ENCODE measurements around the gene CBFA2T2.

GRCh38 chr20:33675136-33675959 lies 185.5 kb downstream of the CBFA2T2 start:
- TF ChIP-seq, protein P1, sequence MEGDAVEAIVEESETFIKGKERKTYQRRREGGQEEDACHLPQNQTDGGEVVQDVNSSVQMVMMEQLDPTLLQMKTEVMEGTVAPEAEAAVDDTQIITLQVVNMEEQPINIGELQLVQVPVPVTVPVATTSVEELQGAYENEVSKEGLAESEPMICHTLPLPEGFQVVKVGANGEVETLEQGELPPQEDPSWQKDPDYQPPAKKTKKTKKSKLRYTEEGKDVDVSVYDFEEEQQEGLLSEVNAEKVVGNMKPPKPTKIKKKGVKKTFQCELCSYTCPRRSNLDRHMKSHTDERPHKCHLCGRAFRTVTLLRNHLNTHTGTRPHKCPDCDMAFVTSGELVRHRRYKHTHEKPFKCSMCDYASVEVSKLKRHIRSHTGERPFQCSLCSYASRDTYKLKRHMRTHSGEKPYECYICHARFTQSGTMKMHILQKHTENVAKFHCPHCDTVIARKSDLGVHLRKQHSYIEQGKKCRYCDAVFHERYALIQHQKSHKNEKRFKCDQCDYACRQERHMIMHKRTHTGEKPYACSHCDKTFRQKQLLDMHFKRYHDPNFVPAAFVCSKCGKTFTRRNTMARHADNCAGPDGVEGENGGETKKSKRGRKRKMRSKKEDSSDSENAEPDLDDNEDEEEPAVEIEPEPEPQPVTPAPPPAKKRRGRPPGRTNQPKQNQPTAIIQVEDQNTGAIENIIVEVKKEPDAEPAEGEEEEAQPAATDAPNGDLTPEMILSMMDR (IDR thresholded peaks at IDR 0.05; ENCODE audit: borderline replicate concordance, extremely low read depth, low read length, poor library complexity, severe bottlenecking), result no peak
- no peak for TF ChIP-seq EZH2 (IDR thresholded peaks at IDR 0.05; ENCODE audit: borderline replicate concordance, low read depth, low read length, severe bottlenecking)

All from DND-41 (cell line).